Measurements from ENCODE around the gene RSPH1.
A peak's percentile ranks its signal among the peaks of the same experiment; 100 is the strongest.

The RSPH1 gene

GRCh38 chr21:42531771-42532170 is 35.7 kb upstream of the RSPH1 start:
- no peaks in the 10 kb centered on the region for H3K79me1 ChIP-seq (ENCODE audit: low read length)

GRCh38 chr21:42530167-42530518 is 34.1 kb upstream of the RSPH1 start:
- Histone ChIP-seq H3K79me1 (ENCODE audit: low read length) (no peaks in the 10 kb centered on the region), H3K4ac (ENCODE audit: low read depth, low read length) (no peak overlapping the region), H2BK12ac (ENCODE audit: low read length) (no peak overlapping the region), H2BK5ac (ENCODE audit: low read depth, low read length, poor library complexity) (no peak overlapping the region), H2AFZ (ENCODE audit: insufficient read depth, low read length, poor library complexity) (no peak overlapping the region), H3K4me3 (ENCODE audit: low read depth, low read length) (no peak overlapping the region), H2AK5ac (ENCODE audit: low read length) (no peak overlapping the region), H3K18ac (ENCODE audit: low read length) (no peak overlapping the region), H3K4me1 (ENCODE audit: control insufficient read depth in 1 of 2, insufficient read depth in 2 of 2, low read length in 2 of 2) (peaks cover under 1 to 9% of the 10 kb centered on the region in 2 experiments), H3K4me2 (ENCODE audit: low read length) (no peak overlapping the region), H3K9ac (ENCODE audit: low read length) (no peak overlapping the region), H4K8ac (ENCODE audit: low read depth, low read length) (no peak overlapping the region), H3K79me2 (ENCODE audit: control insufficient read depth, insufficient read depth, low read length, poor library complexity) (no peaks in the 10 kb centered on the region), H2BK120ac (ENCODE audit: insufficient read depth, low read length, poor library complexity) (no peak overlapping the region), H3K36me3 (ENCODE audit: control insufficient read depth in 1 of 2, insufficient read depth in 2 of 2, low read length in 2 of 2) (peaks cover 10 to 14% of the 10 kb centered on the region in 2 experiments), H4K12ac (ENCODE audit: low read depth, low read length) (no peak overlapping the region), H3K9me3 (ENCODE audit: insufficient read depth, low read depth, low read length) (no peaks in the 10 kb centered on the region), H3K27me3 (ENCODE audit: insufficient read depth, low read length) (no peaks in the 10 kb centered on the region), H3K14ac (ENCODE audit: low read length) (no peak overlapping the region), H3K23ac (ENCODE audit: low read length) (no peak overlapping the region), H3K27ac (ENCODE audit: low read depth, low read length) (no peak overlapping the region), H4K91ac (ENCODE audit: low read depth, low read length) (no peak overlapping the region)
- WGBS (ENCODE audit: extremely low coverage, insufficient coverage, insufficient read length) = no CpG with 5 or more reads among the region's 5 CpGs
- DNase-seq = no peak

More at GRCh38 chr21:42531771-42532170, 35.7 kb upstream of the RSPH1 start:
- Histone ChIP-seq H3K9ac (ENCODE audit: low read length) (no peak overlapping the region), H2BK120ac (ENCODE audit: insufficient read depth, low read length, poor library complexity) (no peak overlapping the region), H2AFZ (ENCODE audit: insufficient read depth, low read length, poor library complexity) (no peak overlapping the region), H3K79me2 (ENCODE audit: control insufficient read depth, insufficient read depth, low read length, poor library complexity) (no peaks in the 10 kb centered on the region), H3K4ac (ENCODE audit: low read depth, low read length) (no peak overlapping the region), H3K27me3 (ENCODE audit: insufficient read depth, low read length) (no peaks in the 10 kb centered on the region), H4K12ac (ENCODE audit: low read depth, low read length) (no peak overlapping the region), H3K14ac (ENCODE audit: low read length) (no peak overlapping the region), H2BK5ac (ENCODE audit: low read depth, low read length, poor library complexity) (no peak overlapping the region), H3K18ac (ENCODE audit: low read length) (no peak overlapping the region), H4K8ac (ENCODE audit: low read depth, low read length) (no peak overlapping the region), H3K36me3 (ENCODE audit: control insufficient read depth in 1 of 2, insufficient read depth in 2 of 2, low read length in 2 of 2) (peaks cover 18 to 29% of the 10 kb centered on the region in 2 experiments), H2AK5ac (ENCODE audit: low read length) (no peak overlapping the region), H3K23ac (ENCODE audit: low read length) (no peak overlapping the region), H4K91ac (ENCODE audit: low read depth, low read length) (no peak overlapping the region), H2BK12ac (ENCODE audit: low read length) (no peak overlapping the region), H3K27ac (ENCODE audit: low read depth, low read length) (no peak overlapping the region), H3K4me1 (ENCODE audit: control insufficient read depth in 1 of 2, insufficient read depth in 2 of 2, low read length in 2 of 2) (no peaks in the 10 kb centered on the region), H3K4me2 (ENCODE audit: low read length) (no peak overlapping the region), H3K9me3 (ENCODE audit: insufficient read depth, low read depth, low read length) (no peaks in the 10 kb centered on the region), H3K4me3 (ENCODE audit: low read depth, low read length) (no peak overlapping the region)
- DNase-seq = no peak
- WGBS (ENCODE audit: extremely low coverage, insufficient coverage, insufficient read length) = no CpG with 5 or more reads among the region's 8 CpGs

GRCh38 chr21:42527489-42528158 is 31.6 kb upstream of the RSPH1 start:
- Histone ChIP-seq H4K12ac (ENCODE audit: low read depth, low read length) (no peak overlapping the region), H2AFZ (ENCODE audit: insufficient read depth, low read length, poor library complexity) (no peak overlapping the region), H3K27me3 (ENCODE audit: insufficient read depth, low read length) (no peaks in the 10 kb centered on the region), H3K23ac (ENCODE audit: low read length) (no peak overlapping the region), H3K14ac (ENCODE audit: low read length) (no peak overlapping the region), H2BK120ac (ENCODE audit: insufficient read depth, low read length, poor library complexity) (no peak overlapping the region), H2AK5ac (ENCODE audit: low read length) (no peak overlapping the region), H3K79me1 (ENCODE audit: low read length) (no peaks in the 10 kb centered on the region), H3K79me2 (ENCODE audit: control insufficient read depth, insufficient read depth, low read length, poor library complexity) (no peaks in the 10 kb centered on the region), H3K36me3 (ENCODE audit: control insufficient read depth in 1 of 2, insufficient read depth in 2 of 2, low read length in 2 of 2) (peaks cover 8 to 12% of the 10 kb centered on the region in 2 experiments), H3K4ac (ENCODE audit: low read depth, low read length) (no peak overlapping the region), H3K4me2 (ENCODE audit: low read length) (peak overlapping the region; percentile 25), H2BK5ac (ENCODE audit: low read depth, low read length, poor library complexity) (no peak overlapping the region), H4K91ac (ENCODE audit: low read depth, low read length) (no peak overlapping the region), H4K8ac (ENCODE audit: low read depth, low read length) (no peak overlapping the region), H3K9me3 (ENCODE audit: insufficient read depth, low read depth, low read length) (no peaks in the 10 kb centered on the region), H3K4me1 (ENCODE audit: control insufficient read depth in 1 of 2, insufficient read depth in 2 of 2, low read length in 2 of 2) (peaks cover 6 to 14% of the 10 kb centered on the region in 2 experiments), H3K9ac (ENCODE audit: low read length) (no peak overlapping the region), H3K27ac (ENCODE audit: low read depth, low read length) (no peak overlapping the region), H3K18ac (ENCODE audit: low read length) (no peak overlapping the region), H2BK12ac (ENCODE audit: low read length) (no peak overlapping the region), H3K4me3 (ENCODE audit: low read depth, low read length) (no peak overlapping the region)
- whole genome bisulfite sequencing (ENCODE audit: extremely low coverage, insufficient coverage, insufficient read length) = no CpG with 5 or more reads among the region's 13 CpGs
- peak in 1 of 2 donors; percentile 33 for DNase-seq

- no peaks in the 10 kb centered on the region for H3K27me3 ChIP-seq (ENCODE audit: insufficient read depth, low read length)
- H3K27ac ChIP-seq (ENCODE audit: low read depth, low read length) = no peak overlapping the region
- no peak for DNase-seq
- no peak overlapping the region for H3K4ac ChIP-seq (ENCODE audit: low read depth, low read length)
- peaks cover 6 to 14% of the 10 kb centered on the region in 2 experiments for H3K4me1 ChIP-seq (ENCODE audit: control insufficient read depth in 1 of 2, insufficient read depth in 2 of 2, low read length in 2 of 2)
- H3K9me3 ChIP-seq (ENCODE audit: insufficient read depth, low read depth, low read length) = no peaks in the 10 kb centered on the region
- H3K14ac ChIP-seq (ENCODE audit: low read length) = no peak overlapping the region
- no peak overlapping the region for H2BK12ac ChIP-seq (ENCODE audit: low read length)
- H2AK5ac ChIP-seq (ENCODE audit: low read length) = no peak overlapping the region
- H3K36me3 ChIP-seq (ENCODE audit: control insufficient read depth in 1 of 2, insufficient read depth in 2 of 2, low read length in 2 of 2) = peaks cover 9 to 12% of the 10 kb centered on the region in 2 experiments
- no peaks in the 10 kb centered on the region for H3K79me1 ChIP-seq (ENCODE audit: low read length)
- H3K4me2 ChIP-seq (ENCODE audit: low read length) = peak overlapping the region; percentile 25
- no peak overlapping the region for H4K8ac ChIP-seq (ENCODE audit: low read depth, low read length)
- H3K4me3 ChIP-seq (ENCODE audit: low read depth, low read length) = no peak overlapping the region
- no peak overlapping the region for H3K23ac ChIP-seq (ENCODE audit: low read length)
- no peak overlapping the region for H3K9ac ChIP-seq (ENCODE audit: low read length)
- peak overlapping the region; percentile 7 for H3K18ac ChIP-seq (ENCODE audit: low read length)
- no peak overlapping the region for H4K12ac ChIP-seq (ENCODE audit: low read depth, low read length)
- peak overlapping the region; percentile 33 for H2BK120ac ChIP-seq (ENCODE audit: insufficient read depth, low read length, poor library complexity)
- H4K91ac ChIP-seq (ENCODE audit: low read depth, low read length) = no peak overlapping the region
- H2BK5ac ChIP-seq (ENCODE audit: low read depth, low read length, poor library complexity) = no peak overlapping the region
- no peak overlapping the region for H2AFZ ChIP-seq (ENCODE audit: insufficient read depth, low read length, poor library complexity)
- WGBS (ENCODE audit: extremely low coverage, insufficient coverage, insufficient read length) = no CpG with 5 or more reads among the region's 8 CpGs
- no peaks in the 10 kb centered on the region for H3K79me2 ChIP-seq (ENCODE audit: control insufficient read depth, insufficient read depth, low read length, poor library complexity)
Measured at GRCh38 chr21:42527127-42527488, 31.1 kb upstream of the RSPH1 start.

Measured in trophoblast cell (in vitro differentiated cells and primary cell).